OCI-M2 (cell line): ENCODE data around the gene AKAP14.
A peak's percentile ranks its signal among the peaks of the same experiment; 100 is the strongest.
"Not testable (repeated sequence)": the region's sequence is repeated elsewhere in the genome, so short reads cannot be mapped to it uniquely, and the experiment has no call there.

Experiments used
- DNase-seq: peaks from one replicate; lab custom pipeline; 2025; ENCODE audit not compliant: unreplicated experiment; lab: John Stamatoyannopoulos, UW

The AKAP14 gene

DNA sequence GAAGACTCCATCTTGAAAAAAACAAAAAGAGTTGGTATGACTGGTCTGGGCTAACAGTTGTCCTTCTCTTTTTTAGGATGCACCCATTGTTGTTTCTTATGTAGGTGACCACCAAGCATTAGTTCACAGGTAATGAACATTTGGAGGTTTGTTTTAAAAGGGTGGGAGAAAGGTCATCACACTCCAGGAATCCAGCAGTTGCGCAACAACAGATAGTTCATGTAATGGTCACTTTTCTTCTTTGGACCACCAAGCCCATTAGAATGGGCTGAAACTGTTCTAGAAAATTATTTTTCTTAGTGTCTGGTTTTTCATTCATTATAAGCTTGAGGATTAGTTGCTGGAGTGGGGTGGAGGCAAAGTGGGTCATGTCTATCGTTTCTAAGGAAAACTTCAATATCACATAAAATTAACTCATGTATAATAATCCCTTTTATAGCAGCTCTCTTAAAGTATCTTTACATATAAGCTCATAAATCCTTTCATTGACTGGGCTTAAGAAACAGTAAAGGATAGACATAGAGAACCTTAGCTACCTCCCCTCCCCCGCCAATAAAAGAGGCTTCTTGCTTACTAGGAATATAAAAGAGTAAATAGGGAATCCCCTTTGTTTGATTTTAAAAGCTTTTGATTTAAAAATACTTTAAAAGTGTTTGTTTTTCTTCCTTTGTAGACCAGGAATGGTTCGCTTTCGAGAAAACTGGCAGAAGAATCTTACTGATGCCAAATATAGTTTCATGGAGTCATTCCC, 24.3 kb downstream of the AKAP14 start:
- no peak for DNase-seq

DNA sequence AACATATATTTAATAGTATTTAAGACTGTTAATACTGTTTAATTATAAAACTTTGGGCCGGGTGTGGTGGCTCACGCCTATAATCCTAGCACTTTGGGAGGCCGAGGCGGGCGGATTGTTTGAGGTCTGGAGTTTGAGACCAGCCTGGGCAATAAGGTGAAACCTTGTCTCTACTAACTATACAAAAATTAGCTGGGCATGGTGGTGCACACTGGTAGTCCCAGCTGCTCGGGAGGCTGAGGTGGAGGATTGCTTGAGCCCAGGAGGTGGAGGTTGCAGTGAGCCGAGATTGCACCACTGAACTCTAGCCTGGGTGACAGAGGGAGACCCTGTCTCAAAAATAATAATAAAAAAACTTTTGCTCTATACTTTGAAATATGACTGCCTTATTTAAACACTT, 26.7 kb downstream of the AKAP14 start:
- not testable (repeated sequence) for DNase-seq

DNA sequence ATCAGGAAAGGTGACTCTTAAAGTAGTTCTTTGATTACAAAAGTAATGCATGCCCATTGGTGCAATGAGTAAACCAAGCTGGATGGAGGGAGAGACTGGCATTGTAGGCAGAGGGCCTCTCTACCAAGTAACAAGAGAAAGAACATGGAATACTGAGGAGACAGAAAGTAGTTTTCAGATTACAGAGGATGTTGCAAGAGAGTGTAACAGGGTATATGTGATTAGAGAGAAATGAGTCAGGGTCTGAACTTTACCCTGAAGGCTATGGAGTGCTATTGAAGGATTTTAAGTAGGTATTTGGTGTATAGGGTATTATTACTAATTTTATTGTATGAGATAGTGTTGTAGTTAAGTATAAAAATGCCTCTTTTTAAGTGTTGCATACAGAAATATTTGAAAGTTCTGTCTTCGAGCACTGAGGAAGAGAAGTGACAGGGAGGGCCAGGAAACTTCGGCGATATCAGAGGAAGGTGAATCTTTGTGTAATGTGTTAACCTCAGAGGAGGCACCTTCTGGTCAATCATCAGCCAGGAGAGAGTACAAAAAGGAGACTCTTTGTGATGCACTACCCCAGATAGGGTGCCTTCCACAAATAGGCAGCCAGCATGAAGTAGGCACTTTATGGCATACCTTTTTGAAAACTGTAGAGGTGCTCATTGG, 39.7 kb downstream of the AKAP14 start:
- DNase-seq, result no peak

DNA sequence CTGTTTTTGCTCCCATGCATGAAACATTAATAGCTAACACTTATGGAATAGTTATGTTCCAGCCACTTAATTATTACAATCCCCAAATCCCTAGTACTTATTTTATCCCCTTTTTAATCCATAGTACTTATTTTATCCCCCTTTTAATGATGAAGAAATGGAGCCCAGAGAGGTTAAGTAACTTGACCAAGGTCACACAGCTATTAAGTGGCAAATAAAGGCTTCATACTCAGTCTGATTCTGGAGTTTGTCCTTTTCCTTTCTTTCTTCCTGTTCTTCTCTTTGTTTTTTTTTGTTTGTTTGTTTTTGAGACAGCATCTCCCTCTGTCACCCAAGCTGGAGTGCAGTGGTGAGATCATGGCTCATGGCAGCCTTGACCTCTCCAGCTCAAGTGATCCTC, 45.6 kb downstream of the AKAP14 start:
- DNase-seq, result no peak

DNA sequence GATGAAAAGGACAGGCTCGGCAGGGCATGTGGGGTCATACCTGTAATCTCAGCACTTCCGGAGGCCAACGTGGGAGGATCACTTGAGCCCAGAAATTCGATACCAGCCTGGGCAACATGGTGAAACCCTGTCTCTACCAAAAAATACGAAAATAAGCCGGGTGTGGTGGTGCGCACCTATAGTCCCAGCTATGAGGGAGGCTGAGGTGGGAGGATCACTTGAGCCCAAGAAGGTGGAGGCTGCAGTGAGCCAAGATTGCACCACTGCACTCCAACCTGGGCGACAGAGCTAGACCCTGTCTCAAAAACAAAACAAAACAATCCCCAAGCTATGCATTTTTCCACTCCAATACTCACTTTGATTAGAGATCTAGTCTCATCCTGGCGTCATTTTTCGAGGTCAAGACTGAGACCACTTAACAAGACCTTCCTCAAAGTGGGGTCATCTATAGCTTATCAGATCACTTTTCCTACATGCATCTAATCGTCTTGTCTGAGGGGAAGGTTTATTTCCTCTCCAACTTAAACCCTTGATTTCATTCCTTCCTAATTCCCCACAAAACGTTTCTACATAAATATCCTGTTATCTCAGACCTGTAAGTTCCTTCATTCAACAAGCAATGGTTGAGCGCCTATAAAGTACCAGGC, 46.6 kb downstream of the AKAP14 start:
- no peak for DNase-seq

DNA sequence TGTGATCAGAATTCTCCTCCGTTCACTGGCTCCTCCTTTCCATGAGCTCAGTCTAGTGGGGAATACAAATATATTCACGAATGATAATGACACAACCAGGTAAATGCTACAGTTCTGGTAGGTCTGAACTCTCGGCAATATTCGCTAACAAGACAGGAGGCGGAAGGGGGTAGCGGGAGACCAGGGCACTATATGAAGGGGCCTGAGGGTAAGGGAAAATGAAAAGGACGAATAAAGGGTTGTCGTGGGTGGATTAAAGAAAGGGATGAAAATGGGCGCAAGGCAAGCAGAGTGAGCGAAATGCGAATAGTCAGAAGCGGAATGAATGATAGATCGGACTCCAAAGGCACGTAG, 47.1 kb downstream of the AKAP14 start:
- DNase-seq, result no peak

DNA sequence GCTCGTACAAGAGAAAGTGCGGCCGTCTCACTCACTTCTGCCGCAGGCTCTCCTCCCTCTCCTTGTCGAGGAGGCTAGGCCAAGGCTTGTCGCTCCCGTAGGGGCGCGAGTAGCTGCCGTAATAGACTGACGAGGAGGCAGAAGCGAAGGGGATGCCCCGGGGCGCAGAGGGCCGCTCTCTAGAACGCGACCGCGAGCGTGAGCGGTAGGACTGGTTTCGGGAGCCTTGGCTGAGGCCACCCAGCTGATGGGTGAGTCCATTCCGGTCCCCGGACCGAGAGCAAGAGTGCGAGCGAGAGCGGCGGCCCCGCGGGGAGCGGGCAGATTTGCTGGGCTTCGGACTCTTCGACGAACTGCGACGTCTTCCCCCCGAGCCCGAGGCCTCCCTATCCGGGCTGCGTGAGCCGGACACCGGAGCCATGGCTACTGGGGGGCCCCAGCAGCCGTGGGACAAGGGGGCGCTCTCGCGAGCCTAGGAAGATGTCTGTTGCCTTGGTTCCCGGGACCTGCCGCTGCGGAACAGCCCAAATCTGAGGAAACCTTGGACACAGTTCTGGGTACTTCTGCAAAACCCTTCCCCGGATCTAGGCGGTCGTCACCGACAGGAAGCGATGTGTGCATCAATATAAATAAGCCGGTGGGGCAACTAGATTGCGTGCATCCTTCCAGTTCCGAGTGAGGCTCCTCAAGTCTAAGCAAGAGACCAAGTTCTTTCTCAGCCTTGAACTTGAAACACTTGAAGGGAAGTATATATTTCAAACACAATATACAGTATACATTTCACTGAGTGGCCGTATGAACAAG, 47.7 kb downstream of the AKAP14 start, which contains the start of gene NKAP:
NKAP (minus strand) TSS at position 567 of the 804 bp plus-strand sequence; CDS start at position 421, 146 bp downstream.
- DNase-seq, result peak; percentile 24

DNA sequence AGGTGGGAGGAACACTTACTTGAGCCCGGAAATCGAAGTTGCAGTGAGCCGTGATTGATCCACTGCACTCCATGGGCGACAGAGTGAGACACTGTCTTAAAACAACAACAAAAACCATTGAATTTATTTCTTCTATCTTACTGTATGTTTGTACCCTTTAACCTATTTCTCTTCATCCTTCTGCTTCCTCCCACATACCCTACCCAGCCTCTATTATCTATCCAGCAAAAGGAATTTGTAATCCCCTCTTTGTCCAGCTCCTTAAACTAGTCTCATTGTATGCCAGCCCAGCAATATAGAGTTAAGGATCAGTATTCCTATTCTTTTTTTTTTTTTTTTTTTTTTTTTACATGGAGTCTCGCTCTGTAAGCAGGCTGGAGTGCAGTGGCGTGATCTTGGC, 49.8 kb downstream of the AKAP14 start:
- DNase-seq, result no peak

DNA sequence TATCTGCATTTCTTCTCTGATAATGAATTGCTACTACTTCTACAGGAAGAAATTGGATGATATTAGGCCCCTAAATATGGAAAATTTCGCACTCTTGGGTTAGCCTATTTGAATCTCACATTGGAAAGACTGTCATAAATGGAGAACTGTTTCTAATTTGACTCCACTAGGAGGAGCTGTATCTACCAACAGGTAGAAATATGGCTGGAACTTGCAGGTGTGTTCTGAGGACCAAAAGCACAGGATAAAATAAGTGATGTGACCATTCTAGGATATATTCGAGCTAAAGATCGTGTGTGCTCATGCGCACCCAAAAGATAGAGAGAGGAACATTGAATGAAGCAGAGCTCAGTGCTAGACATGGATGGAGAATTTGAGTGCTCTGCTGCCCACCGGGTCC, 52.7 kb downstream of the AKAP14 start:
- DNase-seq, result no peak

DNA sequence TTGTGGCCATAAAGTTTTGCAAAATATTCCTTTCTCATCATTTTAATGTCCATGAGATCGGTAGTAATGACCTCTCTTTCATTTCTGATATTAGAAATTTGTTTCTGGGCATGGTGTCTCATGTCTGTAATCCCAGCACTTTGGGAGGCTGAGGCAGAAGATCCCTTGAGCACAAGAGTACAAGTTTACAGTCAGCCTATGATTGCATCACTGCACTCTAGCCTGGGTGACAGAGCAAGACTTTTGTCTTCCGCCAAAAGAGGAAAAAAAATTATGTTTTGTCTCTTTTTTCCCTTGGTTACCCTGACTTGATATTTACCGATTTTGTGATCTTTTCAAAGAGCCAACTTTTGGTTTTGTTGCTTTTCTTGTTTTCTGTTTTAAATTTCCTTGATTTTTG, 58.7 kb downstream of the AKAP14 start:
- no peak for DNase-seq

DNA sequence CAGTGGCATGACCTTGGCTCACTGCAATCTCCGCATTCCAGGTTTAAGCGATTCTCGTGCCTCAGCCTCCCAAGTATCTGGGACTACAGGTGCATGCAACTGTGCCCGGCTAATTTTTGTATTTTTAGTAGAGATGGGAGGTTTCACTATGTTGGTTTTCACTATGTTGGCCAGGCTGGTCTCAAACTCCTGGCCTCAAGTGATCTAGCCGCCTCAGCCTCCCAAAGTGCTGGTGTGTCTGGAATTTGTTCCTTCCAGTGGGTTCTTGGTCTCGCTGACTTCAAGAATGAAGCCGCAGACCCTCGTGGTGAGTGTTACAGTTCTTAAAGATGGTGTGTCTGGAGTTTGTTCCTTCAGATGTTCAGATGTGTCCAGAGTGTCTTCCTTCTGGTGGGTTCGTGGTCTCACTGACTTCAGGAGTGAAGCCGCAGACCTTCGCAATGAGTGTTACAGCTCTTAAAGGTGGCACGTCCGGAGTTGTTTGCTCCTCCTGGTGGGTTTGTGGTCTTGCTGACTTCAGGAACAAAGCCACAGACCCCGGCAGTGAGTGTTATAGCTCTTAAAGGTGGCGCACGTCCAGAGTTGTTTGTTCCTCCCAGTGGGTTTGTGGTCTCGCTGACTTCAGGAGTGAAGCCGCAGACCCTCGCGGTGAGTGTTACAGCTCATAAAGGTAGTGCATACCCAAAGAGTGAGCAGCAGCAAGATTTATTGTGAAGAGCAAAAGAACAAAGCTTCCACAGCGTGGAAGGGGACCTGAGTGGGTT, 60.3 kb downstream of the AKAP14 start:
- DNase-seq, result not testable (repeated sequence)

DNA sequence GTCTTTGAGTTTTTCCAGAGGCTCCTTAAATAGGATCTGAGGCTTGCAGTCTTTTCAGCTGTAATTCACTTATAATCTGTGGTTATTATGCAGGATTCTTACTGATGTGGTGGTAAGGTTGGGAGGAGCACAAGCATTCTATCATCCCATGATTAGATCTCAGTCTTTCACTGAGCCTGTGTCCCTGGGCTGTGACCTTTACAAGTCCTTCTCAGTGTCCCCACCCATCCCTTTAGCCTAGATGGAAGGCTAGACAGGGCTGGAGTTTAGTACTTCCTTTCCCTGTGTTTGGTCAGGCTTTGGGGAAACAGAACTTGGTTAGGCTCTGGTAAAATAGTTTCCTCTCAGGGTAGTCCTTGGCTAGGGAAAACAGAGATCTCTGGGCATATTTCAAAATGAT, 64.9 kb downstream of the AKAP14 start:
- no peak for DNase-seq

DNA sequence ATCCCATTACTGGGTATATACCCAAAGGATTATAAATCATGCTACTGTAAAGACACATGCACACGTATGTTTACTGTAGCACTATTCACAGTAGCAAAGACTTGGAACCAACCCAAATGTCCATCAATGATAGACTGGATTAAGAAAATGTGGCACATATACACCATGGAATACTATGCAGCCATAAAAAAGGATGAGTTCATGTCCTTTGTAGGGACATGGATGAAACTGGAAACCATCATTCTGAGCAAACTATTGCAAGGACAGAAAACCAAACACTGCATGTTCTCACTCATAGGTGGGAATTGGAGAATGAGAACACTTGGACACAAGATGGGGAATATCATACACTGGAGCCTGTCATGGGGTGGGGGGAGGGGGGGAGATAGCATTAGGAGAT, 71.1 kb downstream of the AKAP14 start:
- DNase-seq, result not testable (repeated sequence)
